ACHN (cell line): ENCODE results near the gene DEFB131A.
"Not testable (repeated sequence)": the region's sequence is repeated elsewhere in the genome, so short reads cannot be mapped to it uniquely, and the experiment has no call there.

Experiments
- DNase-seq: peaks from one replicate; pipeline ENCODE4 v3.0.0-alpha.2; 2015
- in situ Hi-C: cut with HindIII; loops from 2 replicates; pipeline ENCODE4 v1.10.0; 2017; ENCODE audit warnings: low sequenced_read_pairs, low pct_ligation_motif_present, low pct_unique_long_range_greater_than_20kb

The DEFB131A gene, protein sequence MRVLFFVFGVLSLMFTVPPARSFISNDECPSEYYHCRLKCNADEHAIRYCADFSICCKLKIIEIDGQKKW

DNA sequence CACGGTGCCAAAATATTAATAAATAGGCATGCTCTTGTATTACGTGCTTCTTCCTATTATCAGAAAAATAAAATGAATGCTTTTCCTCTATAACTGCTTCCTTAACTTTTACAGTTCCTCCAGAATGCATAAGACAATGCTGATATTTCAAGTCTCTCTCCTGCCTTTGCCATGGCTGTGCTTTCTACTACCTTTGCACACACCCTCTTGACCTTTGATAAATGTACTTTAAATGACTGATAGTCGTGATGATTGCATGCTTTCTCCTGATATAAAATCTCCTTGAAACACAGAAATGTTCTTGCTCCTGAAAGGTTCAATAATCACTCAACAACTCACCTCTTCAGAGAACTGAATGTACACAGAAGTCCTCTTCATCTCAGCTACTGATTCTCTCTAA, at the start of gene DEFB131A:
Gene DEFB131A, plus strand, starts transcription at position 301 of the 400 bp plus-strand sequence. CDS start 120 bp downstream, outside the sequence.
- in situ Hi-C loops: not testable (repeated sequence)

DNA sequence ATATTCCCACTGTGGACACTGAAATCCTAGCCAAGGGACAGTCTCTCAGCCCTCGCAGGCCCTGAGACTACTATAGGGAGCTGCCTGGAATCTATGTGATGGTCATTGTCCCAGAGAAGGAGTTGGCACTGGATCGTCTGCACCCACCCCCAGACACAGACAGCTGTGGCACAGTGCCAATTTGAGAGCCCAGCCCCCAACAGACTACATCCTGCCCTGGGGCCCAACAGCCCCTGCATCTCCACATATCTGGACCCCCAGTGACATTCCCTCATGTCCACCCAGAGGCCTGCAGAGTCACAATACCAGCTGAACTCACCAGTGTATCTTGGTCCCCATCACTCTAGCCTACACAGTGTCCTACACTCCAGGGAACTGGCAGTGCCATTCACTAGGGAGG, 38.4 kb upstream of the DEFB131A start:
- DNase-seq, in situ Hi-C loops: not testable (repeated sequence)

More for the DNA sequence above, at the start of gene DEFB131A:
- not testable (repeated sequence) for DNase-seq

DNA sequence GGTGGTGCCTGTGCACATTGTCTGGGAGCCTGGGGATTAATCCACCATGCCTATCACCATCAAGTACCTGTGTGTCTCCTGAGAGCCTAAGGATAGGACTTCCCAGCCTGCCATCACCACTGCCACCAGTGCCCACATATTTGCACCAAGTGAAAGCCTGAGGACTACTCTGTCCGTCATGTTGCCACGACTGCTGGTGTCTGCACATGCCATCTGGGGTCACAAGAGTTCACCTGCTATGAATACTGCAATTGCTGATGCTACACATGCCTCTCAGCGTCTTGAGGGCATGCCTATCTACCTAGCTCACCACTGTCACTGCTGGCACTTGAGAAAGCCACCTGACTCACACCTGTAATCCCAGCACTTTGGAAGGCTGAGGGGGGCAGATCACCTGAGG, 37.7 kb upstream of the DEFB131A start:
- DNase-seq, in situ Hi-C loops: not testable (repeated sequence)

DNA sequence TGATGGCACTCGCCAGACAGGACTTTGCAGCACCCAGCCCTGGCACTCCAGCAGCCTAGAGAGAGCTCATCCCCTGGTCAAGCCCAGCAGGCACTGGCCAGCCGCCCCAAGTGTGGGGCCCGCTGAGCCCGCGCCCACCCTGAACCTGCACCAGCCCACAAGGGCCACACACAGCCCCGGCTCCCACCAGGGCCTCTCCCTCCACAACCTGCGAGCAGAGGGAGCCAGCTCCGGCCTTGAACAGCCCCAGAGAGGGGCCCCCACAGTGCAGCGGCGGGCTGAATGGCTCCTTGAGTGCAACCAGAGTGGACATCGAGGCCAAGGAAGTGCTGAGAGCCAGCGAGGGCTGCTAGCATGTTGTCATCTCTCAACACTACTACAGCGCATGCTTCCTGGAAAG, 34.4 kb upstream of the DEFB131A start:
- in situ Hi-C loops: no loop called here
- DNase-seq: no peak

DNA sequence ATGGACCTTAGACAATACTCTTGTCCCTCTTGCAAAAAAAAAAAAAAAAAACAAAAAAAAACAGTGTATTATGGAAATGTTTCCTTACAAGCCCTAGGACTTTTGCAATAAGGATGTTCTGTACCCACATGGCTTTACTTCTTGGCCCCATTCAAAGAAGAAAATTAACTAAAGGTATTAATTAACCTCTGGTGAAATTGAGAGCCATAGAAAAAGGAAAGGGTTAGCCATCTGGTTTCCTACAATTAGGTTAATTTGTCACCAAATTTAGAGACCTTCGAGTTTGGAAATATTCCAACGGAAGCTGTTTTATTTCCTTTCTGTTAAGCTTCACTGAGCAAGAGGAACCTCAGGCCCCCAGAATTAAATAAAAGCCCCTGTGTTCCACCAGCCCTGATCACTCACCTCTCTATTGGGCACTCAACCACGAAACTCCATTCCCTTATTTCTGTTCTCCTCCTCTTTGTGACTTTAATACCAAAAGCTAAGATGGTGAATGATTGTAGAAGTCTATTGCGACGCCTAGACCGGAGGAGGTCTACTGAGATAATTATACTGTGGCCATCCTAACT, 22.2 kb upstream of the DEFB131A start:
- DNase-seq, in situ Hi-C loops: not testable (repeated sequence)

DNA sequence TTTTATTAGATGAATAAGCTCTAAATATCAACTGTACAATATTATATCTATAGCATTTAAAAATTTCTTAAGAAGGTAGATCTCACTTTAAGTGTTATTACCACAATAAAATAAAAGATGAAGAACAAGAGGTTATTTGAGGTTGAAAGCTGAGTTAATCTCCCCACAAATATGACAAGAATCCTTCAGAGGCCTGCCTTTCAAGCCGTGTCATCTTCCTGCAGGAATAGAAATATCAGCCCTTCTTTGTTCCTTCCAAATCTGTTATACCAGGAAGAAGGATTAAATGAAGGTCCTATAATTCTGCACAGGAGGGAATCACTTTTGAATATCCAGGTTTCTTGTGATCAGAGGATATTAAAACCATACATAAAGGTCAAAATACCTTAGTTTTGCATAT, 18.3 kb upstream of the DEFB131A start:
- in situ Hi-C loops: not testable (repeated sequence)

DNA sequence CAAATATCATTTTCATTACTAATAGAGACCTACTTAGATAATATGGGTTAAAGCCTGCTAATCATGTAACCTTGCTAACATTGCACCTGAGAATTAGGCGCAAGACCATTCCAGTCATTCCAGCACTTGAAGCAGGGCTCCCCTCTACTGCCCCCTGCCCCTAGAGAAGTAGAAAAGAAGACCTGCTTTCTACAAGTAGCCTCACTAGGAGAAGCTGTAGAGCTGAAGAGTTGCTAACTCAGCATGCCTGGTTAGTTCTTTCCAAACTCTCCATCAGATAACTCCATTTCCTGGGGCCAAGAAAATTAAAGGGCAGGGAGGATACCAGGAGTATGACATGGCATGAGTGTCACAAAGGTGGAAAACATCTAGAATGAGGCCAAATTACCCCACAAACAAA, 14.2 kb upstream of the DEFB131A start:
- DNase-seq, in situ Hi-C loops: not testable (repeated sequence)

More for the DNA sequence above, 18.3 kb upstream of the DEFB131A start:
- DNase-seq: peak; percentile 16

DNA sequence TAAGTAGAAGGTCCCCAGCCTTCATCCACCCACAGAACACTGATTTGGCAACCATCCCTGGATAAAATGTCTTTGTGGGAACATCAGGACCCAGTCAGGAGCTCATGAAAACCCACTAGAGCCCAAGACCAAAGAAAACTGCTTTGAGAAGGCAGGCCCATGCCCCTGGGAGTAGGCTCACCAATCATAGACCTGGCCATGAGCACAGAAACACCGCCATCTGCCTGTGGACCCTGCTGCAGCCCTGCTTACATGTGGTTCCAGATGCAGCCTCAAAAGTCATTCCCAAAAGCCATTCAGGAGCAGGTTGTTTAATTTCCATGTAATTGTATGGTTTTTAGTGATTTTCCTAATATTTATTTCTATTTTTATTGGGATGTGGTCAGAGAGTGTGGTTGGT, 10.9 kb upstream of the DEFB131A start:
- DNase-seq, in situ Hi-C loops: not testable (repeated sequence)

DNA sequence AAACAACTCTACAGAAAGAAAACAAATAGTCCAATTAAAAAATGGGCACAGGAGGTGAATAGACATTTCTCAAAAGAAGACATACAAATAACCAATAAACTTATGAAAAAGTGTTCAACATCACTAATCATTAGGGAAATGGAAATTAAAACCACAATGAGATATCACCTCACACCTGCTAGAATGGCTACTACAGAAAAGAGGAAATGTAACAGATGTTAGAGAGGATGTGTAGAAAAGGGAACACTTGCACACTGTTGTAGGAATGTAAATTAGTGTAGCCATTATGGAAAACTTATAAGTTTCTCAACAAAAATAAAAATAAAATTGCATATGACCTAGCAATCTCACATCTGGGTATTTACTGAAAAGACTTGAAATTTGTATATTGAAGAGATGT, 7.5 kb upstream of the DEFB131A start:
- DNase-seq, in situ Hi-C loops: not testable (repeated sequence)

DNA sequence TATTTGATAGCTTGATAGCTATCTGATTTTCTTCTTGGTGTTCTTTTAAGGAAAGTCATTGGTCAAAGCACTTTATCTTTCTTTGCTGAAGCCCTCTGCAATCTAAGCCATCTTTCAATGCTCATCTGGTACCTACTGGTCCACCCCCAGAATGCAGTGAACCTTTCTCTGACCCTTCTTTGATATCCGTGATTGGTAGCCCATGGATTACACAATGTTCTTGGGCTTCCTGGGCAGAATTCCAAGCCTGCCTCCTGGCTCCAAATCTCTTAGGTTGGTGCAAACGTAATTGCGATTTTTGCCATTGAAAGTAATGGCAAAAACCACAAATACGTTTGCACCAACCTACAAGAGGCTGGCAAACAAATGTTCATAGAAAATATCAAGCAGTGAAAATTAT, 1.9 kb upstream of the DEFB131A start:
- DNase-seq, in situ Hi-C loops: not testable (repeated sequence)

DNA sequence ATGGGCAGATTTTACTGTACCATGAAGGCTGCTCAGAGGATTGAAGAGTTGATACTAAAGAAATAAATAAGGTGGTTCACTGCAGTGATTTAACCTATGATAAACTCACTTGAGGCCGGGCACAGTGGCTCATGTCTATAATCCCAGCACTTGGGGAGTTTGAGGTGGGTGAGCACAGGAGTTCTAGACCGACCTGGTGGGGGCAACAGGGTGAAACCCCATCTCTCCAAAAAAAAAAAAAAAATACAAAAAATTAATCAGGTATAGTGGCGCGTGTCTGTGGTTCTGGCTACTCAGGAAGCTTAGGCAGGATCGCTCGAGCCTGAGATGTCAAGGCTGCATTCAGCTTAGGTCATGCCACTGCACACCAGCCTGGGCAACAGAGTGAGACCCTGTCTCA, 467 bp downstream of the DEFB131A start:
- in situ Hi-C loops, DNase-seq: not testable (repeated sequence)

DNA sequence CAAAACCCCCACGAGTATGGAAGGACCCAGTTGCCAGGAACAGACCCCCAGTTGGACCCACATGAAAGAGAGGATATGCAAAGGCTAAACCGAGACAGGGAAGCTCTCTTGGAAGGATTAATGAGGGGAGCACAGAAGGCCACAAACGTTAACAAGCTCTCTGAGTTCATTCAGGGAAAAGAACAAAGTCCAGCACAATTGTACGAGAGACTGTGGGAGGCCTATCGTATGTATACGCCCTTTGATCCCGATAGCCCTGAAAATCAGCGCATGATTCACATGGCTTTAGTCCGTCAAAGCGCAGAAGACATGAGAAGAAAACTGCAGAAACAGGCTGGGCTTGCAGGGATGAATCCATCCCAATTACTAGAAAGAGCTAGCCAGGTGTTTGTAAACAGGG, 8.0 kb downstream of the DEFB131A start:
- in situ Hi-C loops, DNase-seq: not testable (repeated sequence)

DNA sequence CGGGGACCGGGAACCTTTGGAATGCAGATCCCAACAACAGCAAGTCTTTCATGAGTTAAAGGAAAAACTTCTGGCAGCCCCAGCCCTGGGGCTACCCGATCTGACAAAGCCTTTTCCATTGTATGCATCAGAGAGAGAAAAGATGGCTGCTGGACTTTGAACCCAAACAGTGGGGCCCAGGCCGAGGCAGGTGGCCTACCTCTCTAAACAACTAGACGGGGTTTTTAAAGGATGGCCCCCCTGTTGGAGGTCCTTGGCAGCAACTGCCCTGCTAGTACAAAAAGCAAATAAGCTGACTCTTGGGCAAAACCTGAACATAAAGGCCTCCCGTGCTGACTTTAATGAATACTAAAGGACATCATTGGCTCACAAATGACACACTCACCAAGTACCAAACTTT, 10.1 kb downstream of the DEFB131A start:
- in situ Hi-C loops, DNase-seq: not testable (repeated sequence)

DNA sequence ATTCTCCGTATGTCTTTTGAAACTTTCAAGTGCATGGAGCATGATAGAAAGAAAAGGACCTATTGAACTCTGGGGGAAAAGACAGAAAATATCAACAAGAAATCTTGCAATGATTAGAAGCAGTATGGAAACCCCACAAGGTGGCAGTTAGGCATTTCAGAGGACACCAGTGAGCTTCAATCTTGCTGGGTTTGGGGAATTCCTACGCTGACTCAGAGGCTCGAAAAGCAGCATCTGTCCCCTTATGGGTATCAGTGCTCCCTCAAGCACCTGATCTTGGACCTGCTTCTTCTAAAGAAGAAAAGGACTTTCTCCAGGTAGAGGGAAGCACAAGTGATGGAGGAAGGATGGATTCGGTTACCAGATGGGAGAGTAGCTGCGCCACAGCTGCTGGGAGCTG, 10.8 kb downstream of the DEFB131A start:
- in situ Hi-C loops, DNase-seq: not testable (repeated sequence)

DNA sequence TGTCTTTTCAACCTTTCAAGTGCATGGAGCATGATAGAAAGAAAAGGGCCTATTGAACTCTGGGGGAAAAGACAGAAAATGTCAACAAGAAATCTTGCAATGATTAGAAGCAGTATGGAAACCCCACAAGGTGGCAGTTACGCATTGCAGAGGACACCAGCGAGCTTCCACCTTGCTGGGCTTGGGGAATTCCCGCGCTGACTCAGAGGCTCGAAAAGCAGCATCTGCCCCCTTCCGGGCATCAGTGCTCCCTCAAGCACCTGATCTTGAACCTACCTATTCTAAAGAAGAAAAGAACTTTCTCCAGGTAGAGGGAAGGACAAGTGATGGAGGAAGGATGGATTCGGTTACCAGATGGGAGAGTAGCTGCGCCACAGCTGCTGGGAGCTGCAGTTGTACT, 35.3 kb downstream of the DEFB131A start:
- DNase-seq, in situ Hi-C loops: not testable (repeated sequence)

DNA sequence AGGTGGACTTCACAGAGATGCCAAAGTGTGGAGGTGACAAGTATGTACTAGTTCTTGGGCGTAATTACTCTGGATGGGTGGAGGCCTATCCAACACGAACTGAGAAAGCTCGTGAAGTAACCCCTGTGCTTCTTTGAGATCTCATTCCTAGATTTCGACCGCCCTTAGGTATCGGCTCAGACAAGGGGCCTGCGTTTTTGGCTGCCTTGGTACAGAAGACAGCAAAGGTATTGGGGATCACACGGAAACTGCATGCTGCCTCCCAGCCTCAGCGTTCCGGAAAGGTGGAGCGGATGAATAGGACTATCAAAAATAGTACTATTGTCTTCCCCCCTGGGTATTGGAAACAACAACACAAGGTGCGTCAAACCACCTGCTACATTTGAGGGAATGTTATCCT, 35.9 kb downstream of the DEFB131A start:
- in situ Hi-C loops, DNase-seq: not testable (repeated sequence)

DNA sequence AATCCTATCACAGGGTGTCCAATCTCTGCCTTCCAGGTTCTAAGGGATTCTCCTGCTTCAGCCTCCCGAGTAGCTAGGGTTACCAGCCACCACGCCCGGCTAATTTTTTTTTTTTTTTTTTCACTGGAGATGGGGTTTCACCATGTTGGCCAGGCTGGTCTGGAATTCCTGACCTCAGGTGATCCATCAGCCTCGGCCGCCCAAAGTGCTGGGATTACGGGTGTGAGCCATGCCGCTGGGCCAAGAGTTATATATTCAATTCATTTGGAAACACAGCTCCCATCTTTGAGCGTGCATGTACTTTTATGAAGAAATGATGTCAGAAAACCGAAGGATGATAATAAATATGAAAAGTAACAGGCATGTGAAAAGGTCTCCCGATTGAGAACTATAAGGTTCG, 38.7 kb downstream of the DEFB131A start:
- in situ Hi-C loops, DNase-seq: not testable (repeated sequence)

DNA sequence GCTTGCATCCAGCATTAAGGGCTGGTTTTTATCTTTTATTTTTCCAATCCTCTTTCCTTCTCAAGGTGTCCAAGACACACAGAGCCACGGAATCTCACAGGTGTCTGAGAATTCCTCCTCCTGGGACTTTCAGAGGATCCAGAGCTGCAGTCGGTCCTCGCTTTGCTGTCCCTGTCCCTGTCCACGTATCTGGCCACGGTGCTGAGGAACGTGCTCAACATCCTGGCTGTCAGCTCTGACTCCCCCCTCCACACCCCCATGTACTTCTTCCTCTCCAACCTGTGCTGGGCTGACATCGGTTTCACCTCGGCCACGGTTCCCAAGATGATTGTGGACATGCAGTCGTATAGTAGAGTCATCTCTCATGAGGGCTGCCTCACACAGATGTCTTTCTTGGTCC, 39.5 kb downstream of the DEFB131A start:
- in situ Hi-C loops, DNase-seq: not testable (repeated sequence)

DNA sequence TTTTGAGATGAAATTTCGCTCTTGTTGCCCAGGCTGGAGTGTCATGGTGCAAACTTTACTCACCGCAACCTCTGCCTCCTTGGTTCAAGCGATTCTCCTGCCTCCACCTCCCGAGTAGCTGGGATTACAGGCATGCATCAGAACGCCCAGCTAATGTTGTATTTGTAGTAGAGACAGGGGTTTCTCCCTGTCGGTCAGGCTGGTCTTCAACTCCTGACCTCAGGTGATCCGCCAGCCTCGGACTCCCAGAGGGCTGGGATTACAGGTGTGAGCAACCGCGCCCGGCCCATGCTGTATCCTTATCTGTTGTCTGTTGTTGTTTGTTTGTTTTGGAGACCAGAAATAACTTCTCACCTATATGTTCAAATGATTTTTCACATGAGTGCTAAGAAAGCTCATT, 42.7 kb downstream of the DEFB131A start:
- in situ Hi-C loops, DNase-seq: not testable (repeated sequence)

DNA sequence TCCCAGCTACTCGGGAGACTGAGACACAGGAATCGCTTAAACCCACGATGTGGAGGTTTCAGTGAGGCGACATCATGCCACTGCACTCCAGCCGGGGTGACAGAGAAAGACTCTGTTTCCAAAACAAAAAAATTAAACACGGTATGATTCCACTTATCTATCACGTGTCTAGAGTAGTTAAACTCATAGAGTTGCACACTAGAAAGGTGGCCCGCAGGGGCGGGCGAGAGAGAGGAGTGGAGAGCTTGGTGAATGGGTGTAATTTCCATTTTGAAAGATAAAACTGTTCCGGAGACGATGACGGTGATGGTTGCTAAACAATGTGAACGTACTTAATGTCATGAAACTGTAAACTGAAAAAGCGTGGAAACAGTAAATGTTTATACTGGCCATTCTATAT, 44.6 kb downstream of the DEFB131A start:
- DNase-seq, in situ Hi-C loops: not testable (repeated sequence)
